ENCODE results near the gene MLN.

MLN gene

GRCh38 chr6:33761581-33761921 lies 42.3 kb downstream of the MLN start:
- TF ChIP-seq CTCF (conservative IDR thresholded peaks at IDR 0.05; ENCODE audit: low read length) (no peak), EZH2phosphoT487 (IDR thresholded peaks at IDR 0.05; ENCODE audit: borderline replicate concordance) (no peak)
- H3K4me2 ChIP-seq (ENCODE audit: low read depth, low read length, poor library complexity, severe bottlenecking): peak overlapping the region; percentile 55
- H3K27me3 ChIP-seq (ENCODE audit: insufficient read depth, low read length, poor library complexity, severe bottlenecking): no peaks in the 10 kb centered on the region
- 0 out of 2 replicates have a peak overlapping the region, but pooled peaks have one; percentile 22 for H2AFZ ChIP-seq (ENCODE audit: low read length)
- no peaks in the 10 kb centered on the region for H3K79me2 ChIP-seq (ENCODE audit: insufficient read depth, low read length)
- H3K36me3 ChIP-seq (ENCODE audit: insufficient read depth, low read length): no peaks in the 10 kb centered on the region
- no peaks in the 10 kb centered on the region for H3K9me2 ChIP-seq (replicated peaks; ENCODE audit: low read depth, low read length)
- no peaks in the 10 kb centered on the region for H3K9me3 ChIP-seq (ENCODE audit: insufficient read depth, low read depth, low read length)
- no peaks in the 10 kb centered on the region for H3F3A ChIP-seq (ENCODE audit: low read depth)
- no peaks in the 10 kb centered on the region for H4K20me1 ChIP-seq (ENCODE audit: insufficient read depth, low read length, poor library complexity, severe bottlenecking)
- no peak overlapping the region for H3K4me3 ChIP-seq (ENCODE audit: low read length, poor library complexity, severe bottlenecking)
- H3K9ac ChIP-seq (ENCODE audit: low read depth, low read length, poor library complexity, severe bottlenecking): peak overlapping the region; percentile 68
- peaks cover 22% of the 10 kb centered on the region for H3K4me1 ChIP-seq (ENCODE audit: insufficient read depth, low read length, poor library complexity, severe bottlenecking)

GRCh38 chr6:33759887-33760629 lies 43.7 kb downstream of the MLN start:
- Histone ChIP-seq H2AFZ (ENCODE audit: low read length) (0 out of 2 replicates have a peak overlapping the region, but pooled peaks have one; percentile 2), H3K79me2 (ENCODE audit: insufficient read depth, low read length) (no peaks in the 10 kb centered on the region), H3K4me1 (ENCODE audit: insufficient read depth, low read length, poor library complexity, severe bottlenecking) (peaks cover 22% of the 10 kb centered on the region), H3K9ac (ENCODE audit: low read depth, low read length, poor library complexity, severe bottlenecking) (no peak overlapping the region), H3K27me3 (ENCODE audit: insufficient read depth, low read length, poor library complexity, severe bottlenecking) (no peaks in the 10 kb centered on the region), H3K4me2 (ENCODE audit: low read depth, low read length, poor library complexity, severe bottlenecking) (peak overlapping the region; percentile 55), H3K9me3 (ENCODE audit: insufficient read depth, low read depth, low read length) (no peaks in the 10 kb centered on the region), H3K4me3 (ENCODE audit: low read length, poor library complexity, severe bottlenecking) (no peak overlapping the region), H3K9me2 (replicated peaks; ENCODE audit: low read depth, low read length) (no peaks in the 10 kb centered on the region), H3K36me3 (ENCODE audit: insufficient read depth, low read length) (no peaks in the 10 kb centered on the region), H3F3A (ENCODE audit: low read depth) (no peaks in the 10 kb centered on the region), H4K20me1 (ENCODE audit: insufficient read depth, low read length, poor library complexity, severe bottlenecking) (no peaks in the 10 kb centered on the region)
- TF ChIP-seq EZH2phosphoT487 (IDR thresholded peaks at IDR 0.05; ENCODE audit: borderline replicate concordance): no peak
- TF ChIP-seq CTCF (conservative IDR thresholded peaks at IDR 0.05; ENCODE audit: low read length): no peak

- H3K4me2 ChIP-seq (ENCODE audit: low read depth, low read length, poor library complexity, severe bottlenecking): no peak overlapping the region
Observed at GRCh38 chr6:33758815-33759216, 45.0 kb downstream of the MLN start.

More at GRCh38 chr6:33758815-33759216, 45.0 kb downstream of the MLN start:
- no peaks in the 10 kb centered on the region for H3K9me2 ChIP-seq (replicated peaks; ENCODE audit: low read depth, low read length)
- no peaks in the 10 kb centered on the region for H3K79me2 ChIP-seq (ENCODE audit: insufficient read depth, low read length)
- H4K20me1 ChIP-seq (ENCODE audit: insufficient read depth, low read length, poor library complexity, severe bottlenecking): no peaks in the 10 kb centered on the region
- no peaks in the 10 kb centered on the region for H3K36me3 ChIP-seq (ENCODE audit: insufficient read depth, low read length)
- TF ChIP-seq CTCF (conservative IDR thresholded peaks at IDR 0.05; ENCODE audit: low read length): no peak
- no peak for TF ChIP-seq EZH2phosphoT487 (IDR thresholded peaks at IDR 0.05; ENCODE audit: borderline replicate concordance)
- H2AFZ ChIP-seq (ENCODE audit: low read length): no peak overlapping the region
- no peaks in the 10 kb centered on the region for H3K27me3 ChIP-seq (ENCODE audit: insufficient read depth, low read length, poor library complexity, severe bottlenecking)
- H3K4me1 ChIP-seq (ENCODE audit: insufficient read depth, low read length, poor library complexity, severe bottlenecking): peaks cover 22% of the 10 kb centered on the region
- H3K4me3 ChIP-seq (ENCODE audit: low read length, poor library complexity, severe bottlenecking): no peak overlapping the region
- no peak overlapping the region for H3K9ac ChIP-seq (ENCODE audit: low read depth, low read length, poor library complexity, severe bottlenecking)
- H3K9me3 ChIP-seq (ENCODE audit: insufficient read depth, low read depth, low read length): no peaks in the 10 kb centered on the region
- H3F3A ChIP-seq (ENCODE audit: low read depth): no peaks in the 10 kb centered on the region
